CD4-positive, alpha-beta T cell treated with Interferon alpha-2 for 1 hour (primary cell): Measurements from ENCODE around the gene UAP1L1.

Source experiments
- DNase-seq, 2 donors: peaks; one replicate each; pipeline ENCODE4 v3.0.0-alpha.2; 2020 to 2022

Gene UAP1L1

GRCh38 chr9:137077758-137078693, 709 bp downstream of the UAP1L1 start:
- peak; percentile 49 to 67 for DNase-seq

DNA sequence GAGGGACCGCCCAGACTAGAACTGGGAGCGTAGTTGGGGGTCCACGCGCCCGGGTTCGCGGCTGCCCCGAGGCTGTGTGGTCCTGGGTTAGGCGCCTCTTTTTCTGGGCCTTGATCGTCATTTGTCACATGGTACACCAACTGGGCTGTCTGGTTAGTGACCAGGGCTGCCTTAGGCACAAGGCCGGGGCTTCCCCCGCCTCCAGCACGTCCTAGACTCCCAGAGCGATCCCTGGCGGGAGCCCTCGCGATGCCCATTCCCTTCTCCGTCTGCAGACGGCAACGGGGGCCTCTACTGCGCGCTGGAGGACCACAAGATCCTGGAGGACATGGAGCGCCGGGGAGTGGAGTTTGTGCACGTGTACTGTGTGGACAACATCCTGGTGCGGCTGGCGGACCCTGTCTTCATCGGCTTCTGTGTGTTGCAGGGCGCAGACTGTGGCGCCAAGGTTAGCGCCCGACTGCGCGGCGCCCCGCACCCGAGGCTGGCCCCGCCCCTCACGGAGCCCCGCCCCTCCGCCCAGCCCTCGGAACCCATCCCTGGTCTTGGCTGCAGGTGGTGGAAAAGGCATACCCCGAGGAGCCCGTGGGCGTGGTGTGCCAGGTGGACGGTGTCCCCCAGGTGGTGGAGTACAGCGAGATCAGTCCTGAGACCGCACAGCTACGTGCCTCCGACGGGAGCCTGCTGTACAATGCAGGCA, 1.5 kb downstream of the UAP1L1 start:
- DNase-seq, result no peak

- no peak for DNase-seq
Measured at GRCh38 chr9:137079401-137079787, 2.1 kb downstream of the UAP1L1 start.

DNA sequence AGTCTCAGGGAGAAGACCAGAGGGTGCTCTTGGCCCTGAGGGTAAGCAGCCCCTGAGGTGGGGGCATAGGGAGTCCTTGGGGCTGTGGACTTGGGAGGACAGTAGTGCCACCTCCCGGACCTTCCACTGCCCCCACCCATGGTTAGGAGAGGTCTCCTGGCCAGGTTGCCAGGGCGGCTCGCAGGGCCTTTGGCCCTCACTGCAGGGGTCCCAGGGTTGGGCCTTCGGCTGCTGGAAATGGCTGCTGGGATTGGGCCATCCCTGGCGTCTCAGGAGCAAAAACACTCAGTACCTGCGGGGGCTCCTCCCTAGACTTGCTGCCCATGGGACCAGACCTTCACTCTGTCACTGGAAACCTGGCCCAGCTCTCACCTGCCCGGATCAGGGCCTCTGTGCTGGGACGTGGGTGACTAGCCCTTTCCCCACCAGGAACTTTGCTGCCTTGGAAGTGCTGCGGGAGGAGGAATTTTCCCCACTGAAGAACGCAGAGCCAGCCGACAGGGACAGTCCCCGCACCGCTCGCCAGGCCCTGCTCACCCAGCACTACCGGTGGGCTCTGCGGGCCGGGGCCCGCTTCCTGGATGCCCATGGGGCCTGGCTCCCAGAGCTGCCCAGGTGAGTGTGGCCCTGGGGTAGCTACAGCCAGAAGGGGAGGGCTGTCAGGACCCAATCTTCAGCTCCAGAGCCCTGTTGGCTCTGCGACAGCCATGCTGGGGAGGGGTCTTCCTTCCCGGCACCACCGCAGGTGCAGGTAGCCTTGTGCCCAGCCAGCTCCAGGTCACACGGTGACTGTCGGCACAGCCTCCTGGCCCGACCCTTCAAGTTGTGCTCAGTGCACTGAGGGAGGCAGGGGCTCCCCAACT, 3.2 kb downstream of the UAP1L1 start:
- DNase-seq, result no peak

- DNase-seq, result no peak
Measured at GRCh38 chr9:137082222-137082924, 5.1 kb downstream of the UAP1L1 start.

GRCh38 chr9:137082925-137083290, 5.6 kb downstream of the UAP1L1 start:
- no peak for DNase-seq

DNA sequence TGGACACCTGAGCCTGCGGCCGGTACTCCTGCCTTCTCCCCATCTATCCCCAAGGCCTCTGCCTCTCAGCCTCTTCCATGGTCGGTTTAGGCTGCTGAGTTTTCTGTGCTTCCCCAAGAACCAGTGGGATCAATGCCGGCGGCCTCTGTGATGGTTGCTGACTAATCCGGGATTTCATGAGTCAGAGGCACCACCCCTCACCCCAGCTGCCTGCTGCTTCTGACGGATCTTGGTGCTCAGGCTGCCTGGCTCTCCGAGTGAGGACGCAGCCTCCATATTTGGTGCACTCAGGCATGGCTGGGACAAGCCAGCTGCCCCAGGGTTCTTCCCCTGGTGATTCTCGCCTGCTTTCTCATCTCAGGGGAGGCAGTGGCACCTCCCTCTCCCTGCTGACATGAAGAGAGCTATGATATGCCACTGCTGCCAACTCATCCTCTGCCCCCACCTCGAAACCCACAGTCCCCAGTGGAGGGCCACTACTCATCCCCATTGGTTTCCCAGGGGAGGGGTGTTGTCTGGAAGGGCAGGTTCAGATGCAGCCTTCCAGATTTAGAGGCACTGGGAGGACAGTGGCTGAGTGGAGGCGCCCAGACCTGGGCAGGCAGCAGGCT, 6.2 kb downstream of the UAP1L1 start:
- no peak for DNase-seq

DNA sequence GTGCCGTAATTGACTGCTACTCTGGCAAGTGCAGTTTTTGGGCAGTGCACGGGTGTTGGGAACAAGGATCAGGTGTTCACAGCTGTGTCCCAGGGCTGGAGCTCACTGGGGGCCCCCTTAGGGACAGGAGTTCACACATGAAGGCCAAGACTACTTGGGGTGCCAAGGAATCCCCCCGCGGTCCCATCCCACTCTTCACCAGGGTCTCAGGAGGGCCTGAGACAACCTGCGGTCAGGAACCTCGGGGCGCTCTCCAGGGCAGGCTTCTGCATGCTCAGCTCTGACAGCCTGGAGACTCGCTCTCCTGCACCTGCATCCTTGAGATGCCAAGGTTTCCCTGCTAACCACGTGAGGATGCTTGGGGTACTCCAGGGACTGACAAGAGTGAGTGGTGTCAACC, 7.2 kb downstream of the UAP1L1 start:
- no peak for DNase-seq

GRCh38 chr9:137085920-137086530, 8.7 kb downstream of the UAP1L1 start:
- peak; percentile 7 to 32 for DNase-seq

- DNase-seq, result peak; percentile 100
Measured at GRCh38 chr9:137086531-137087408, 9.5 kb downstream of the UAP1L1 start, which contains the start of gene MAN1B1. Gene MAN1B1 (plus strand): TSS chr9:137086985. CDS start chr9:137087000, 15 bp downstream.

DNA sequence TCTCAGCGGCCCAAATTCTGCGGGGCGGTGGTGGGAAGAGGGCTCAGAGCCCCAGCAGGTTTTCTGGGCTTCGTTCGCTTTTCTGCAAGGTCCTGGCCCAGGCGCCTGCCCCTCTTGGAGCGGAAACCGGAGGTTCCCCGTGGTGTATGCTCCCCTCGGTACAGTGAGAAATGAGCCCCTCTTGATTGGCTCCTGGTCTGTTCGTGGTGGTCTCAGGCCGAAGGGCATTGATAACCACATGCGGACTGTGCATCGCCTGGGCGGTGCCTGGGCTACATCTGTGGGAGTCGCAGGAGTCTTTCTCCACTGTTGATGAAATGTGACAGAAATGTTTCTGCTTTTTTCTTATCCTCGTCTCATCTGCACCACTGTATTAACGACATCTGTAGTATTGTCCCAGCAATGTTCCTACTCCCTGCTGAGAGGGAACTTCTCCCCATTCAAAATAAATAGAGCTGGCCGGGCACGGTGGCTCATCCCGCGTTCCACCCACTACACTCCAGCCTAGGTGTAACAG, 10.2 kb downstream of the UAP1L1 start:
- no peak for DNase-seq

DNA sequence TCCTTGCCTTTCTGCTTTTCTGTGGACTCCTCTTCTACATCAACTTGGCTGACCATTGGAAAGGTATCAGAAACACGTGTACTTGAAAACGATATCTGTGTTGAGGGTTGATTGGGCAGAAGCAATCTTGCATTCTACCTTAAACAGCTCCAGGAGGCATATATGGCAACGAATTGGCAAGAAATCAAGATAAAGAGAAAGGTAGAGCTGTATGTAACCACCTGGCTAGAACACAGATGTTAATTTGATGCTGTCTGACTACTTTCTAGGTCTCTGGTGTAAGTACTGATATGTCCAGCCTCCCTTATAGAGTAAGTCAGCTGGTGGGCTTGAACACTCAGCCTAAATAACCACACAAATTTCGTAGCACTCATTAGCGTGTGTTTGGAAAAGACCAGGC, 10.8 kb downstream of the UAP1L1 start:
- no peak for DNase-seq

GRCh38 chr9:137089232-137089947, 12.1 kb downstream of the UAP1L1 start:
- no peak for DNase-seq

DNA sequence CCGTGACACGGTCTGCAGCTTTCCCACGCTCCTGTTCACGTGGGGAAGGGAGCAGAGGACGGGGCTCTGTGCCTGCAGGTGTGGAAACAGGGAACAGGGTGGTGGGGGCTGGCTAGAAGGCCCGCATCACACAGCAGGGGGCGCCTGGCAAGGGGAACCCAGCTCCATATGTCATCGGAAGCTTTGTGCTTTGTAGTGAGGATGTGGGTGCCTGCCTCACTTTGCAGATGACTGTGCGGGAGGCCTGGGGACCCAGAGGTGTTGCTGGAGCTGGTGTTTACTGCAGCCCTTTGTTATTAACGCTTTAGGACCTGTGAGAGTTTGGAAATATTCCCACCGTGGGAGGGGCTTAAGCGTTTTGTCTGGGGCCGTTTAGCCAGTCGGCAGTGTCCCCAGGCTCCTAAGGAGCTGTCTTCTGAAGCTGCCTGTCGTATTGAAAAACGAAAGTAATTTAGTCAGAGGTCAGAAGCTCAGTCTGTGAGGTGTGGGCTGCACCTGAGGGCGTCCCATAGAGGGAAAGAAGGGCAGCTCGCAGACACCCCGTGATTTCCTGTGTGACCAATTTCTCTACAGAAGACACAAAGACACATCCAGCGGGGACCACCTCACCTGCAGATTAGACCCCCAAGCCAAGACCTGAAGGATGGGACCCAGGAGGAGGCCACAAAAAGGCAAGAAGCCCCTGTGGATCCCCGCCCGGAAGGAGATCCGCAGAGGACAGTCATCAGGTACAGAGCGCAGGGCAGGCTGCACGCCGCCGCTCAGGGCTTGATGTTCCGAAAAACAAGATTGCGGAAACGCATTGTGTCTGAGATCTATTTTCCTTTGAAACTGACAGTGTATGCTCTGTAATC, 18.6 kb downstream of the UAP1L1 start:
- peak; percentile 78 to 88 for DNase-seq

DNA sequence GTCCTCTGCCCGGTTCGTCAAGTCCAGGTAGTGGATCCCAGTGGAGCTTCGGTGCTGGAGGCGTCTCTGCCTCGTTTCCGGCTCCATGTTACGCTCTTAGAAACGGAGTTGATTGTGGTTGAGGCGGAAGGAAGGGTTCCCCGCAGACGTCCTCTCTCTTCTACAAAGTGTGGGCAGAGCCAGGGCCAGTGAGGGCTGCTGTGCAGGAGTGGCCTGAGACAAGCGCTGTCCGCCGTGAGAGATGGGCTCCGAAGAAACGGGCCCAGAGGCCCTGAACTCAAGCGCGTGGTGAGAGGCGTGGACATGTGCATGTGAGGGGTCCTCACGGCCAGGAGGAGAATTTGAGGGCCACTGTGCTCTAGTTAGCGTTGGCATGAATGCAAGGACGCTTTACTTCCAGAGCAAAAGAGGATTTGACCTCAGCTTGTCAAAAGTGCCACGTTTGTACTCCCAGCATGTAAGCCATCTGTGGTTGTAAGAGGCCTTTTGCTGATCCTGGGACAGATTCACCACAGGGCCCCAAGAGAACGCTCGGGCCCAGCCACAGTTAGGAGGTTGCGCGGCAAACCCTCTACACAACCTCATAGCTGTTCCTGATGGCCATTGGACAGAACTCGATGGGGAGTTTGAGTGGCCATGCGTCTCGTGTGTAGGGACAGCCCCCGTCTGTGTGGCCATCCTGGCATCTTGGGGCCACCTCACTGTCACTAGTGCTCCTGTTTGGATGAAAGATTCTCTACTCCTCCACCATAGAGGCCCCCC, 19.6 kb downstream of the UAP1L1 start:
- DNase-seq, result no peak

- no peak for DNase-seq
Measured at GRCh38 chr9:137097761-137098462, 20.6 kb downstream of the UAP1L1 start.

DNA sequence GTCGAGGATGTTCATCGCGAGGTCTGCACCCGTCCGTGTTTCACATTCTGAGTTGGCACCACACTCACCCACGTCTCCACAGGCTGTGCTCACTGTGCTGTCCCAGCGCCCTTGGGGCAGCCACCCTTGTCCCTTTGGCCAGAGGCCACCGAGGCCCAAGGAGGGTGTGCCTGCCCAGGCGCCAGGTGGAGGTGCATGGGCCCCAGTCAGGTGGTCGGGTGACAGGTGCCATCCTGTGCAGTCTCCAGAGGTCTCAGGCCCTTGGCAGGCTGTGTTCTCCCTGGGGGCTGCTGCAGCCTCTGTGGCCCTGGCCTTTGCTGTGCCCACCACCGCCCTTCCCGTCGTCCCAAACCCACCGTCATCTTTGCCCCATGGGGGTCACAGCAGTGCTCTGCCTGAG, 21.9 kb downstream of the UAP1L1 start:
- no peak for DNase-seq
